ENCODE data around the gene SEMA3B. TPM values are rescaled to one million over a fixed set of nuclear protein-coding genes. Genes with fewer than 3 reads are reported as not detected.

SEMA3B gene
- total RNA-seq, 1 donor from 2014 or later = 17.9 TPM

DNA sequence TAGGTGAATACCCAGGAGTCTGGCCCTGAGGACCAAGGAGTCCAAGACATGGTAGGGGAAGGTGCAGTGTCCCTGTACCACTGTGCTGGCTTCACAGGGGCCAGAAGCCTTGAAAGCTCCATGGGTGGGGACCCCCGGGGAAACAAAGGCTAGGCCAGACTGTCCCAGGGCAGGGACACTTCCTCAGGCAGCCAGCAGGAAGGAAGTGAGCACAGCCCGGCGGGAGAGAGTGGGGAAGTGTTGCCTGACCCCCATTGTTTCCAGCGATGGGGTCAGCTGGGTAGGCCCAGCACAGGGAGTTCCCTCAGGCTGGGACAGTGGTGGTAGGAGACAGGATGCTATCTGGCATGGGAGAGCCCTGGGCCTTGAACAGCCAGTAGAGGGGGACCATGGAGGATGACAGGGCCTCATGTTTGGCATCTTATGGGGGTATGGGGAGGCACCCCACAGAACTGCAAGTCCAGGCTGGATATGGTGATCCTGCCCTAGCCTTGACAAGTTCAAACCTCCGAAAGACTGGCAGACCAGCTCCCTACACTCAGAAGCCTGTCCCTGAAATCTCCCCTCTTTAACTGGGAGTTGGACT lies 54.8 kb downstream of the SEMA3B start:
- TF ChIP-seq, protein P1, sequence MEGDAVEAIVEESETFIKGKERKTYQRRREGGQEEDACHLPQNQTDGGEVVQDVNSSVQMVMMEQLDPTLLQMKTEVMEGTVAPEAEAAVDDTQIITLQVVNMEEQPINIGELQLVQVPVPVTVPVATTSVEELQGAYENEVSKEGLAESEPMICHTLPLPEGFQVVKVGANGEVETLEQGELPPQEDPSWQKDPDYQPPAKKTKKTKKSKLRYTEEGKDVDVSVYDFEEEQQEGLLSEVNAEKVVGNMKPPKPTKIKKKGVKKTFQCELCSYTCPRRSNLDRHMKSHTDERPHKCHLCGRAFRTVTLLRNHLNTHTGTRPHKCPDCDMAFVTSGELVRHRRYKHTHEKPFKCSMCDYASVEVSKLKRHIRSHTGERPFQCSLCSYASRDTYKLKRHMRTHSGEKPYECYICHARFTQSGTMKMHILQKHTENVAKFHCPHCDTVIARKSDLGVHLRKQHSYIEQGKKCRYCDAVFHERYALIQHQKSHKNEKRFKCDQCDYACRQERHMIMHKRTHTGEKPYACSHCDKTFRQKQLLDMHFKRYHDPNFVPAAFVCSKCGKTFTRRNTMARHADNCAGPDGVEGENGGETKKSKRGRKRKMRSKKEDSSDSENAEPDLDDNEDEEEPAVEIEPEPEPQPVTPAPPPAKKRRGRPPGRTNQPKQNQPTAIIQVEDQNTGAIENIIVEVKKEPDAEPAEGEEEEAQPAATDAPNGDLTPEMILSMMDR (IDR thresholded peaks at IDR 0.05; ENCODE audit: insufficient read depth, low read length, poor library complexity, severe bottlenecking) = no peak
- Histone ChIP-seq H3K4me3 (ENCODE audit: low read depth, low read length) (no peak overlapping the region), H3K36me3 (ENCODE audit: control insufficient read depth, insufficient read depth, low read length) (no peaks in the 10 kb centered on the region), H3K27me3 (ENCODE audit: control insufficient read depth, insufficient read depth, low read length) (no peaks in the 10 kb centered on the region)
- DNase-seq (ENCODE audit: low read depth) = no peak

DNA sequence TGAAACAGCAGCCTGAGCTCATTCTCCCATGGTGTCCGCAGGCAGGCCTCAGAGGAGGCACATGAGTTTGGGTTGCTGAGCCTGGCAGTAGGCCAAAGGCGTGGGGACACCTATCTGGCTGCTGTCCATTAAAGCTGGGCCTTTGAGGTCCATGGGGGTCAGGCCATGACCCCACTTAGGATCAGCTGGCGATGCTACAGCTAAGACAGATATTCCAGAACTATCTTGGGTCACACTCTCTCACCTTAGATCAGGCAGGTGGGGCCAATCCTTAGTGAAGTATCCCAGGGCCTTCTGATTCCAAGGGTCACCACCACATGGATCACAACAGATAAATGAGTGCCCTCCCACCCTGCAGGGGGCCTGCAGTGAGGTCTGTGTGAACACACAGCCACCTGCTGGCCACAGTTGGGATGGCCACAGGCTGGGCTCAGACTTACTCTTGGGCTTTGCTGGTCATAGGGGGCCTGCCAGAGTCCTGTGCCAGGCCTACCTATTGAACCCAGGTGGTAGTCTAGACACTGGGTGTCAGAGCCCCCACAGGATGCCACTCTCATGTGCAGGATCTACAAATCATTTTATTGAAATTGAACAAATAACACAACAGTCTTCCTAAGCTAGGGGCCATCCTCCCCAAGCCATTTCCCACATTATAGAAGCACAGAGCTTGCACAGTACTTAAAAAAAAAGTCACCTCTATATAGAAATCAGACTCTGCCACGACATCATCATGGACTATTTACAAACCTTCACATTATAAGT lies 55.6 kb downstream of the SEMA3B start:
- Histone ChIP-seq H3K36me3 (ENCODE audit: control insufficient read depth, insufficient read depth, low read length) (no peaks in the 10 kb centered on the region), H3K27me3 (ENCODE audit: control insufficient read depth, insufficient read depth, low read length) (no peaks in the 10 kb centered on the region), H3K4me3 (ENCODE audit: low read depth, low read length) (no peak overlapping the region)
- DNase-seq (ENCODE audit: low read depth) = no peak
- TF ChIP-seq, protein P1 (IDR thresholded peaks at IDR 0.05; ENCODE audit: insufficient read depth, low read length, poor library complexity, severe bottlenecking) = peak; percentile 91

DNA sequence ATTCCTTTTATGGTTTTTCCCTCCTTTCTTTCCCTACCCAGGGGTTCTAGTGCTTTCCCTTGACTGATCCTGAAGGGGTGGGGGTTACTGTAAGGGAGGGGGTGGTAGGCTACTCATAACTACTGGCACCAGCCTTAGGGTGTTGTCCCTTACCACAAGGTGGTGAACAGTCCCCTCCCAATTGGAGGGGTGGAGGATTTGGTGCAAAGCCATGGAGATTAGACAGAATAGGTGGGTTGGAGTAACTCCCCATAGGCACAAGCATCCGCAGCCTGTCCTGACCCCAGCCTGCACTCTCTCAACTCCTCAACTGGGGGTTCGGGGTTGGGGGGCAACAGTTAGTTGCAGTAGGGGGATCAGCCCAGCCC lies 56.1 kb downstream of the SEMA3B start:
- Histone ChIP-seq H3K27me3 (ENCODE audit: control insufficient read depth, insufficient read depth, low read length) (no peaks in the 10 kb centered on the region), H3K4me3 (ENCODE audit: low read depth, low read length) (no peak overlapping the region), H3K36me3 (ENCODE audit: control insufficient read depth, insufficient read depth, low read length) (peaks cover 1% of the 10 kb centered on the region)
- no peak for DNase-seq (ENCODE audit: low read depth)
- TF ChIP-seq, protein P1 (IDR thresholded peaks at IDR 0.05; ENCODE audit: insufficient read depth, low read length, poor library complexity, severe bottlenecking) = no peak

DNA sequence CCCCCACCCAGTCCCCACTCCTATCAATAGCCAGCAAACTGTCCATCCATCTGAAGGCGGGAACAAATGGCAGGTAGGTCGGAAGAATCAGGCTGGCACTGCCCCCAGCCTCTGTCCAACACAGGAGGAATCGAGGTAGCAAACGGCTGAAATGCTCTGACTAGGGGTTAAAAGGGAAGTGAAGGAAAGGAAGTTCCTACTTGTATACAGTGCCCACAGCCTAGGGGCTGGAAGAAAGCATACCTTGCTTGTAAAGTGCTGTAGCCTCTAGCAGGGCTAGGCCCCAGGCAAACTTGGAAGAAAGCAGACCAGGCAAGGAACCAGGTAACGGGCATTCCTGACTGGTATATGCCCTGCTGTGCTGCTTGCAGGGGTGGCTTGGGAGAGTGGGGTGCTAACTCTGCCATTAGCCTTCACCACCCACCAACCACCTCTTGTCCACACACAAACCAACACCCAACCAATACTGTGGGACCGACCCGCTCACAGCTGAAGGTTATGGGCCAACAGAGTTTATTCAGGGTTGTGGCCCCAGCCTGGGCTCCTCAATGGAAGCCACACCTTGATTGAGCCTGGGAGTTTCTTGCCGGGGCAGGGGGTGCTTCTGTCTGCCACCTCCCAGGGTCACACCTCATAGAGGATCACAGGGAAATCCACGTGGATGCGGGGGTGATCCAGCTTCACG lies 56.7 kb downstream of the SEMA3B start:
- TF ChIP-seq, protein P1 (IDR thresholded peaks at IDR 0.05; ENCODE audit: insufficient read depth, low read length, poor library complexity, severe bottlenecking) = no peak

DNA sequence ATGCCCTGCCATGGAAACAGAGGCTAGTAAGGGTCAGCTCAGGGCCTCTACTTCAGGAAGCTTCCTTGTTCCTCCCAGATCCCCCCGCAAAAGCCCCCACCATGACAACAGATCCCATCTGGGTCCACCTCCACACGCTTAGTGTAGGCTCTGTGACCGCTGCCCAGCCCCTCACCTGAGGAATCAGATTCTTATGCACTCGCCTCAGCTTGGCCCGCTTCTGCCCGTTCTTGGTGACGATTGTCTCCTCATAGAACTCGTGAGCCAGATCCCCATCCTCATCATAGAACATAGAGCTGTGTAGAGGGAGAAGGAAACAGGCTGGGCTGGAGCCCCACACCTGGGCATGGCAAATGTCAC lies 57.2 kb downstream of the SEMA3B start:
- Histone ChIP-seq H3K27me3 (ENCODE audit: control insufficient read depth, insufficient read depth, low read length) (no peaks in the 10 kb centered on the region), H3K4me3 (ENCODE audit: low read depth, low read length) (no peak overlapping the region), H3K36me3 (ENCODE audit: control insufficient read depth, insufficient read depth, low read length) (peaks cover 1% of the 10 kb centered on the region)
- DNase-seq (ENCODE audit: low read depth) = no peak
- TF ChIP-seq, protein P1 (IDR thresholded peaks at IDR 0.05; ENCODE audit: insufficient read depth, low read length, poor library complexity, severe bottlenecking) = no peak

More for the DNA sequence above, 56.7 kb downstream of the SEMA3B start:
- no peak overlapping the region for H3K4me3 ChIP-seq (ENCODE audit: low read depth, low read length)
- no peaks in the 10 kb centered on the region for H3K27me3 ChIP-seq (ENCODE audit: control insufficient read depth, insufficient read depth, low read length)
- no peak for DNase-seq (ENCODE audit: low read depth)
- peaks cover 1% of the 10 kb centered on the region for H3K36me3 ChIP-seq (ENCODE audit: control insufficient read depth, insufficient read depth, low read length)

All from kidney epithelial cell (primary cell).